HG03025 (cell line): ENCODE results near the gene CDR2.

Experiments used
- ATAC-seq: cut with Tn5 transposase; IDR thresholded peaks from one replicate; pipeline ENCODE4 v1.9.1; 2021; ENCODE audit warnings: mild to moderate bottlenecking, moderate library complexity; ENCODE audit not compliant: unreplicated experiment, low FRiP score

CDR2 gene

GRCh38 chr16:22325598-22326368 is 48.6 kb downstream of the CDR2 start:
- no peak for ATAC-seq

- ATAC-seq = no peak
Observed at GRCh38 chr16:22324787-22325597, 49.4 kb downstream of the CDR2 start.

GRCh38 chr16:22323959-22324786 is 50.2 kb downstream of the CDR2 start:
- ATAC-seq = no peak

- no peak for ATAC-seq
Observed at GRCh38 chr16:22323173-22323958, 51.1 kb downstream of the CDR2 start.

GRCh38 chr16:22322741-22323140 is 51.7 kb downstream of the CDR2 start:
- no peak for ATAC-seq

GRCh38 chr16:22322021-22322471 is 52.4 kb downstream of the CDR2 start:
- ATAC-seq = no peak

- no peak for ATAC-seq
Observed at GRCh38 chr16:22321340-22322001, 52.9 kb downstream of the CDR2 start.

- ATAC-seq = no peak
Observed at GRCh38 chr16:22320572-22321339, 53.7 kb downstream of the CDR2 start.

- ATAC-seq = no peak
Observed at GRCh38 chr16:22318690-22319358, 55.6 kb downstream of the CDR2 start.

- no peak for ATAC-seq
Observed at GRCh38 chr16:22317625-22318024, 56.8 kb downstream of the CDR2 start.

- no peak for ATAC-seq
Observed at GRCh38 chr16:22317001-22317530, 57.4 kb downstream of the CDR2 start.

- no peak for ATAC-seq
Observed at GRCh38 chr16:22316411-22316811, 58.0 kb downstream of the CDR2 start.

GRCh38 chr16:22315979-22316378 is 58.4 kb downstream of the CDR2 start:
- ATAC-seq = no peak

GRCh38 chr16:22314661-22315626 is 59.5 kb downstream of the CDR2 start:
- no peak for ATAC-seq

GRCh38 chr16:22313876-22314470 is 60.4 kb downstream of the CDR2 start:
- ATAC-seq = no peak
